Gastroesophageal sphincter (tissue), 4 donors: ENCODE measurements around the gene THAP4. TPM values are rescaled to one million over a fixed set of nuclear protein-coding genes. Genes with fewer than 3 reads are reported as not detected.
A peak's percentile ranks its signal among the peaks of the same experiment; 100 is the strongest.

Source experiments
- ATAC-seq: fragments of 150-250 bp; one replicate; pipeline ENCODE4 v1.9.1; 2016; ENCODE audit warnings: mild to moderate bottlenecking, moderate library complexity
- H3K27ac ChIP-seq, 4 donors: fragments of 200-600 bp; sonication (generic) in 3 of 4; 1 replicate in 3 of 4; 2 replicates in 1 of 4; pipeline ENCODE4 v1.5.1; 2016 to 2019
- H3K27me3 ChIP-seq: fragments of 200-600 bp; sonication (generic); one replicate; pipeline ENCODE4 v1.5.1; 2019
- H3K36me3 ChIP-seq, 2 donors: fragments of 200-600 bp; sonication (generic); one replicate each; pipeline ENCODE4 v1.5.1; 2019; ENCODE audit warnings: control low read depth in 1 of 2
- H3K4me1 ChIP-seq, 3 donors: fragments of 200-600 bp; sonication (generic); 1 replicate in 2 of 3; 2 replicates in 1 of 3; pipeline ENCODE4 v1.5.1; 2016 to 2019; ENCODE audit warnings: control low read depth in 2 of 3
- H3K4me3 ChIP-seq, 2 donors: fragments of 200-600 bp; sonication (generic); one replicate each; pipeline ENCODE4 v1.5.1; 2019; ENCODE audit warnings: mild to moderate bottlenecking in 1 of 2, moderate library complexity in 1 of 2
- H3K9me3 ChIP-seq, 3 donors: fragments of 200-600 bp; sonication (generic); one replicate each; pipeline ENCODE4 v1.5.1; 2017 to 2019; ENCODE audit warnings: control low read depth in 2 of 3
- CTCF ChIP-seq, 4 experiments: fragments of 200-600 bp in 2 of 4; fragments of 450-650 bp in 2 of 4; sonication (generic) in 1 of 4; IDR thresholded peaks; one replicate each; pipeline ENCODE4 v1.5.1; 2017 to 2019; ENCODE audit warnings: antibody characterized with exemption in 4 of 4, mild to moderate bottlenecking in 2 of 4, moderate library complexity in 2 of 4
- EP300 ChIP-seq: sonication (generic); formaldehyde crosslinking; IDR thresholded peaks from one replicate; pipeline ENCODE4 v1.6.1; 2017; ENCODE audit warnings: antibody characterized with exemption, mild to moderate bottlenecking
- POLR2A ChIP-seq, 2 donors: fragments of 450-650 bp; IDR thresholded peaks; one replicate each; pipeline ENCODE4 v1.6.1; 2017; ENCODE audit warnings: antibody characterized with exemption in 2 of 2, mild to moderate bottlenecking in 2 of 2, moderate library complexity in 1 of 2
- POLR2AphosphoS5 ChIP-seq: sonication (generic); formaldehyde crosslinking; IDR thresholded peaks from one replicate; pipeline ENCODE4 v1.6.1; 2017; ENCODE audit warnings: antibody characterized with exemption
- WGBS, 2 donors: methylation state at CpG; one replicate each; pipeline ENCODE4 v1.1.5; 2018; ENCODE audit warnings: low coverage in 1 of 2; 5-methylcytosine and 5-hydroxymethylcytosine counted together
- total RNA-seq, 4 donors: library from RNA; depleted of rRNA; stranded (reverse); fragments of >200 nt; gene quantifications; one replicate each; pipeline ENCODE4 v1.1.0, GENCODE V29; 2016

THAP4 gene
- total RNA-seq, 4 donors from 2014 or later, result 36.0 to 68.4 (median 43.0) TPM

- peaks cover 0 to 1% of the 10 kb centered on the region in 2 donors for H3K36me3 ChIP-seq
- TF ChIP-seq POLR2AphosphoS5 (no peak), EP300 (no peak), POLR2A (IDR thresholded peaks at IDR 0.05) (no peak), CTCF (IDR thresholded peaks at IDR 0.05) (no peak)
- peak overlapping the region in 1 of 4 donors; percentile 7 for H3K27ac ChIP-seq
- H3K4me1 ChIP-seq, result peaks cover 10 to 68% (median 34%) of the 10 kb centered on the region in 3 donors
- whole genome bisulfite sequencing, 2 donors, result 89% methylated on average over 5 of the region's 14 CpGs; no CpG with 5 or more reads in 1 of the 2 donors
- no peak for ATAC-seq
- H3K4me3 ChIP-seq, result peak overlapping the region in 1 of 2 donors; percentile 98
- no peaks in the 10 kb centered on the region for H3K27me3 ChIP-seq
- no peaks in the 10 kb centered on the region for H3K9me3 ChIP-seq
Observed at GRCh38 chr2:241638940-241639339, 2.0 kb upstream of the THAP4 start.

GRCh38 chr2:241637795-241638660 lies 1.1 kb upstream of the THAP4 start:
- WGBS, 2 donors, result 1 to 3% methylated on average over 8 to 29 of the region's 67 CpGs
- Histone ChIP-seq H3K36me3 (peaks cover 0 to 10% of the 10 kb centered on the region in 2 donors), H3K4me3 (peak overlapping the region; percentile 71 to 98), H3K27ac (peak overlapping the region; percentile 86 to 99 (median 99)), H3K27me3 (no peaks in the 10 kb centered on the region), H3K4me1 (peaks cover 10 to 76% (median 34%) of the 10 kb centered on the region in 3 donors), H3K9me3 (no peaks in the 10 kb centered on the region)
- peak; percentile 5 for ATAC-seq
- no peak for TF ChIP-seq POLR2AphosphoS5

GRCh38 chr2:241636182-241637017 lies 558 bp downstream of the THAP4 start:
- H3K9me3 ChIP-seq, result no peaks in the 10 kb centered on the region
- H3K4me1 ChIP-seq, result peaks cover 10 to 71% (median 34%) of the 10 kb centered on the region in 3 donors
- peak overlapping the region; percentile 71 to 98 for H3K4me3 ChIP-seq
- H3K27ac ChIP-seq, result peak overlapping the region; percentile 74 to 99 (median 99)
- no peak for TF ChIP-seq CTCF (IDR thresholded peaks at IDR 0.05)
- peak; percentile 45 to 53 for TF ChIP-seq POLR2A (IDR thresholded peaks at IDR 0.05)
- TF ChIP-seq EP300, result no peak
- TF ChIP-seq POLR2AphosphoS5, result no peak
- peaks cover 0 to 27% of the 10 kb centered on the region in 2 donors for H3K36me3 ChIP-seq
- ATAC-seq, result peak; percentile 47
- 7 to 8% methylated on average over 2 to 6 of the region's 97 CpGs for WGBS, 2 donors
- no peaks in the 10 kb centered on the region for H3K27me3 ChIP-seq

GRCh38 chr2:241635756-241636155 lies 1.2 kb downstream of the THAP4 start:
- Histone ChIP-seq H3K36me3 (peaks cover 0 to 33% of the 10 kb centered on the region in 2 donors), H3K4me1 (peaks cover 10 to 64% (median 34%) of the 10 kb centered on the region in 3 donors), H3K4me3 (peak overlapping the region; percentile 71 to 98), H3K27me3 (no peaks in the 10 kb centered on the region), H3K27ac (peak overlapping the region in 3 of 4 donors; percentile 99), H3K9me3 (no peaks in the 10 kb centered on the region)
- WGBS, 2 donors, result 14 to 19% methylated on average over 6 of the region's 6 CpGs
- no peak for TF ChIP-seq POLR2A (IDR thresholded peaks at IDR 0.05)
- TF ChIP-seq EP300, result no peak
- TF ChIP-seq POLR2AphosphoS5, result no peak
- TF ChIP-seq CTCF (IDR thresholded peaks at IDR 0.05), result no peak
- no peak for ATAC-seq

GRCh38 chr2:241633561-241633960 lies 3.4 kb downstream of the THAP4 start:
- peaks cover 3 to 59% (median 17%) of the 10 kb centered on the region in 3 donors for H3K4me1 ChIP-seq
- peaks cover 0 to 45% of the 10 kb centered on the region in 2 donors for H3K36me3 ChIP-seq
- H3K27me3 ChIP-seq, result no peaks in the 10 kb centered on the region
- TF ChIP-seq EP300 (no peak), POLR2AphosphoS5 (no peak), POLR2A (IDR thresholded peaks at IDR 0.05) (no peak), CTCF (IDR thresholded peaks at IDR 0.05) (no peak)
- ATAC-seq, result no peak
- no peak overlapping the region for H3K4me3 ChIP-seq
- no peak overlapping the region for H3K27ac ChIP-seq
- WGBS, 2 donors, result 78 to 100% methylated on average over 3 to 4 of the region's 17 CpGs
- H3K9me3 ChIP-seq, result no peaks in the 10 kb centered on the region
